ENCODE measurements around the gene ZNF383. TPM values are rescaled to one million over a fixed set of nuclear protein-coding genes. Genes with fewer than 3 reads are reported as not detected.
A peak's percentile ranks its signal among the peaks of the same experiment; 100 is the strongest.
"Not testable (repeated sequence)": the region's sequence is repeated elsewhere in the genome, so short reads cannot be mapped to it uniquely, and the experiment has no call there.

Gene ZNF383
- polyA plus RNA-seq, 3 donors, result 2.8 to 4.2 (median 3.5) TPM

DNA sequence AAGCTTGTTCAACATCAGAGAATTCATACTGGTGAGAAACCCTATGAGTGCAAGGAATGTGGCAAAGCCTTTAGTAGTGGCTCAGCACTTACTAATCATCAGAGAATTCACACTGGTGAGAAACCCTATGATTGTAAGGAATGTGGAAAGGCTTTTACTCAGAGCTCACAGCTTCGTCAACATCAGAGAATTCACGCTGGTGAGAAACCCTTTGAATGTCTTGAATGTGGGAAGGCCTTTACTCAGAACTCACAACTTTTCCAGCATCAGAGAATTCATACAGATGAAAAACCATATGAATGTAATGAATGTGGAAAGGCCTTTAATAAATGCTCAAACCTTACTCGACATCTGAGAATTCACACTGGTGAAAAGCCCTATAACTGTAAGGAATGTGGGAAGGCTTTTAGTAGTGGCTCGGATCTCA lies 25.2 kb downstream of the ZNF383 start:
- no peak for TF ChIP-seq CTCF (IDR thresholded peaks at IDR 0.05)
- Histone ChIP-seq H3K36me3 (replicated peaks in 1 of 2; ENCODE audit: control insufficient read depth in 1 of 2, insufficient read depth in 2 of 2, low read length in 2 of 2) (peaks cover 45 to 60% of the 10 kb centered on the region in 2 donors), H3K4me2 (replicated peaks; ENCODE audit: extremely low read depth, low read length, poor library complexity, severe bottlenecking) (no peak overlapping the region), H3K9me3 (replicated peaks in 1 of 2; ENCODE audit: control insufficient read depth in 1 of 2, insufficient read depth in 1 of 2, low read length in 2 of 2) (peaks cover 75 to 99% of the 10 kb centered on the region in 2 donors), H3K4me3 (replicated peaks in 1 of 3; ENCODE audit: low read depth in 2 of 3, low read length in 3 of 3) (peak overlapping the region in 1 of 3 experiments; percentile 49), H3K4me1 (ENCODE audit: control insufficient read depth in 1 of 2, insufficient read depth in 2 of 2, low read length in 2 of 2) (no peaks in the 10 kb centered on the region), H2AFZ (ENCODE audit: insufficient read depth, low read depth, low read length, poor library complexity, severe bottlenecking) (no peak overlapping the region), H3K9ac (ENCODE audit: insufficient read depth, low read length, poor library complexity, severe bottlenecking) (no peak overlapping the region), H3K27ac (ENCODE audit: low read depth in 1 of 2, low read length in 2 of 2) (no peak overlapping the region), H3K27me3 (ENCODE audit: control insufficient read depth in 2 of 2, insufficient read depth in 2 of 2, low read length in 2 of 2) (no peaks in the 10 kb centered on the region), H4K20me1 (ENCODE audit: insufficient read depth, low read length) (no peaks in the 10 kb centered on the region), H3K79me2 (ENCODE audit: insufficient read depth, low read length) (no peaks in the 10 kb centered on the region)
- DNase-seq, result no peak
- Mint-ChIP-seq H3K9me3 (peaks cover 48 to 93% (median 90%) of the 10 kb centered on the region in 7 donors), H3K27ac (no peak overlapping the region), H3K4me3 (no peak overlapping the region), H3K4me1 (no peaks in the 10 kb centered on the region), H3K36me3 (peaks cover 48 to 57% of the 10 kb centered on the region in 2 donors), H3K27me3 (ENCODE audit: low read depth in 3 of 3) (peaks cover 0 to 2% (median 0%) of the 10 kb centered on the region in 3 donors)
- intact Hi-C loops (cut with micrococcal nuclease), result no loop called here
- WGBS (ENCODE audit: insufficient coverage), result no CpG with 5 or more reads among the region's 4 CpGs

DNA sequence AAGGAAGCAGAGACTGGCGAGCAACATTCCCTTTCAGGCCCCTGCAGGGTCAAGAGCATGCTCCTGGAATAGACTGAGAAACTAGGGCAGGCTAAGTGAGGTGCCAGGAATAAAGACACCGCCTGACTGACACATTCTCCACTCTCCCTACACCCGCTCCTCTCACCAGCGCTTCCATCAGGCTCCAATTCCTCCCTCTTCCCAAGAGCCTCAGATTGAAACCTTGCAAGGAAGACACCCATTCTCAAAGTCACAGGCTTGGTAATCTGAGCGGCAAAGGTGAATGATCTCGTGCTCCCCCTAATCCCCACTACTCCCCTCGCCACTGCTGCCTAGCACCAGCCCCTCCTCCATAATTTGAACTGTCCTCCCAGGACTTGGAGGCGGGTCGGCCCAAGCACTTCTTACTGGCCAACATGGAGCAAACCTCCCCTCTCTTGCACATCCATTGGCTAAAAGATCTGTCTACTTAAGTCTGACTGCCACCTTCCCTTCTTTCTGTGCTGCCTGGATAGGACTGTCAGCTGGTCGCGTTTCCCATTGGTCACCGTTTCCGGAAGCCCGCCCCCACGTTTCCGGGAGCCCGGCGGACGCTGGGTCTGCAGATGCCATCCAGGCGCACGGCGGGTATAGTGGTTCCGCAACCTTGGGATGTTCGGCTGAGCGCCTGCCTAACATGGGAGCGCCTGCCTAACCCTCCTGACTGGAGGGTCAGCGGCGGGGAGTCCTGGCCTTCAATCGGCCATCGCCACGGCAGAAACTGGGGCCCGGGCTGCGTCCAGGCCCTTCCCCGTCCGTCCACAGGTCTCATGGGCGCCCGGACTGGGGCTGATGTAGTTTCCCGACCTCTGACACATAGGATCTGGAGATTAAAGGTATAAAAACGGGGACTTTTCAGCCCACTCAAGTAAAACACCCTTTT lies 33.6 kb downstream of the ZNF383 start:
- no peak overlapping the region for H3K27ac Mint-ChIP-seq
- H3K27ac ChIP-seq (ENCODE audit: low read depth in 1 of 2, low read length in 2 of 2), result no peak overlapping the region
- WGBS (ENCODE audit: insufficient coverage), result 2% methylated on average over 37 of the region's 39 CpGs
- peak in 1 of 3 donors; percentile 9 for DNase-seq
- H3K9ac ChIP-seq (ENCODE audit: insufficient read depth, low read length, poor library complexity, severe bottlenecking), result no peak overlapping the region
- peak overlapping the region; percentile 29 for H2AFZ ChIP-seq (ENCODE audit: insufficient read depth, low read depth, low read length, poor library complexity, severe bottlenecking)
- no peaks in the 10 kb centered on the region for H3K36me3 ChIP-seq (replicated peaks in 1 of 2; ENCODE audit: control insufficient read depth in 1 of 2, insufficient read depth in 2 of 2, low read length in 2 of 2)
- H3K4me3 ChIP-seq (replicated peaks in 1 of 3; ENCODE audit: low read depth in 2 of 3, low read length in 3 of 3), result peak overlapping the region in 2 of 3 experiments; percentile 27 to 59
- peaks cover 10% of the 10 kb centered on the region for H3K4me1 Mint-ChIP-seq
- H3K4me3 Mint-ChIP-seq, result peak overlapping the region; percentile 68 to 77
- intact Hi-C loops (cut with micrococcal nuclease), result no loop called here
- H3K9me3 ChIP-seq (replicated peaks in 1 of 2; ENCODE audit: control insufficient read depth in 1 of 2, insufficient read depth in 1 of 2, low read length in 2 of 2), result peaks cover 78 to 84% of the 10 kb centered on the region in 2 donors
- peaks cover 0 to under 1% of the 10 kb centered on the region in 2 donors for H3K36me3 Mint-ChIP-seq
- peak overlapping the region; percentile 51 for H3K4me2 ChIP-seq (replicated peaks; ENCODE audit: extremely low read depth, low read length, poor library complexity, severe bottlenecking)
- peaks cover 48 to 91% (median 87%) of the 10 kb centered on the region in 7 donors for H3K9me3 Mint-ChIP-seq
- no peak for TF ChIP-seq CTCF (IDR thresholded peaks at IDR 0.05)
- peaks cover 0 to 3% (median 3%) of the 10 kb centered on the region in 3 donors for H3K27me3 Mint-ChIP-seq (ENCODE audit: low read depth in 3 of 3)
- no peaks in the 10 kb centered on the region for H3K27me3 ChIP-seq (ENCODE audit: control insufficient read depth in 2 of 2, insufficient read depth in 2 of 2, low read length in 2 of 2)
- peaks cover 0 to 5% of the 10 kb centered on the region in 2 donors for H3K4me1 ChIP-seq (ENCODE audit: control insufficient read depth in 1 of 2, insufficient read depth in 2 of 2, low read length in 2 of 2)
- no peaks in the 10 kb centered on the region for H3K79me2 ChIP-seq (ENCODE audit: insufficient read depth, low read length)
- H4K20me1 ChIP-seq (ENCODE audit: insufficient read depth, low read length), result no peaks in the 10 kb centered on the region

DNA sequence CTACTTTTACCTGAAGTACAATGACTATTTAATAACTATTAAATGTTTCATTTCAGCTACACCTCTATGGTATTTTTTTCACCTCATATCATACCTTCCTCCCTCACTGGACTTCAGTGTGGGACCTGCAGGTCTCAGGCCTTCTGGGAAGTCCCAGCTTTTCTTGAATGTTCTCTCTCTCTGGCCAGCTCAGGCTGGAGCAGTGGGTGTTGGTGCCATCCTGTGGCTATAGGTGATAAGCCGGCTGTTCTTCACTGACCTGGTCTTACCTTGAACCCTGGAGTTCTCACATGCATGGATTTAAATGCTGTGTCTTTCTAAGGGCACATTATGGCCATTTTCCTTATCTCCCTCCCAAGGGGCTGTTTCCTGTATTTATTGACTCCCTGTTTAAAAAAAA lies 45.0 kb downstream of the ZNF383 start:
- H3K27me3 ChIP-seq (ENCODE audit: control insufficient read depth in 2 of 2, insufficient read depth in 2 of 2, low read length in 2 of 2); H3K27ac Mint-ChIP-seq; H3K36me3 Mint-ChIP-seq; H3K79me2 ChIP-seq (ENCODE audit: insufficient read depth, low read length); H3K36me3 ChIP-seq (replicated peaks in 1 of 2; ENCODE audit: control insufficient read depth in 1 of 2, insufficient read depth in 2 of 2, low read length in 2 of 2); H3K4me1 Mint-ChIP-seq; intact Hi-C loops (cut with micrococcal nuclease); H3K4me3 Mint-ChIP-seq; H3K4me1 ChIP-seq (ENCODE audit: control insufficient read depth in 1 of 2, insufficient read depth in 2 of 2, low read length in 2 of 2); H3K9ac ChIP-seq (ENCODE audit: insufficient read depth, low read length, poor library complexity, severe bottlenecking); H3K4me3 ChIP-seq (replicated peaks in 1 of 3; ENCODE audit: low read depth in 2 of 3, low read length in 3 of 3); H4K20me1 ChIP-seq (ENCODE audit: insufficient read depth, low read length); H3K27ac ChIP-seq (ENCODE audit: low read depth in 1 of 2, low read length in 2 of 2); DNase-seq; H3K4me2 ChIP-seq (replicated peaks; ENCODE audit: extremely low read depth, low read length, poor library complexity, severe bottlenecking); H2AFZ ChIP-seq (ENCODE audit: insufficient read depth, low read depth, low read length, poor library complexity, severe bottlenecking); H3K27me3 Mint-ChIP-seq (ENCODE audit: low read depth in 3 of 3): not testable (repeated sequence)
- H3K9me3 Mint-ChIP-seq, result peaks cover 19 to 56% (median 46%) of the 10 kb centered on the region in 7 donors
- WGBS (ENCODE audit: insufficient coverage), result no CpG with 5 or more reads among the region's 1 CpG
- peaks cover 32 to 42% of the 10 kb centered on the region in 2 donors for H3K9me3 ChIP-seq (replicated peaks in 1 of 2; ENCODE audit: control insufficient read depth in 1 of 2, insufficient read depth in 1 of 2, low read length in 2 of 2)

Data from CD14-positive monocyte (primary cell).